Measurements from ENCODE around the gene ARMC3. TPM values are rescaled to one million over a fixed set of nuclear protein-coding genes. Genes with fewer than 3 reads are reported as not detected.
A peak's percentile ranks its signal among the peaks of the same experiment; 100 is the strongest.

The ARMC3 gene
- total and polyA plus RNA-seq, 9 of the 15 experiments (the other 6 are each of a cell fraction or from before 2014, with no cell fraction given): 0.33 to 1.1 (median 0.62) TPM

DNA sequence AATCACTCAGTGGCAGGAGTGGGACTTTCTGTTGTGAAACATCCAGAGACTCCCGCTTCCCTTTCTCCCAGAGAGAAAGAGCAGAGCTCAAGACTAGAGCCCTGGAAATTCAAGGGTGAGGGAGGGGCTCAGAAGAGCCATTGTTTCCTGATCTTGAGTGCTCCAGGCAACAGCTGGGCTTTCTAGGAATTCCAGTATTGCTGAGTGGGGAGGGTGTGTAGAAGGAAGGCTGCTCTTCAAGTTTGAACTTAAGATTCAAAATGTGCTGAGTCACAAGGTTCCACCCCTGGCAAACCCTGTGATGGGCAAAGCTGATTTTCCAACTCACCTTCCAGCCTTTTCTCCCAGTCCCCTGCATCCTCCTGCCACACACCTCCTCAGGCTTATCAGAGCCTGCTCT, 125.2 kb downstream of the ARMC3 start (continued):
- TF ChIP-seq LEF1 (IDR thresholded peaks at IDR 0.05): no peak
- TF ChIP-seq ZNF57 (CRISPR knock-in tag; IDR thresholded peaks at IDR 0.05): no peak
- TF ChIP-seq, protein P1, sequence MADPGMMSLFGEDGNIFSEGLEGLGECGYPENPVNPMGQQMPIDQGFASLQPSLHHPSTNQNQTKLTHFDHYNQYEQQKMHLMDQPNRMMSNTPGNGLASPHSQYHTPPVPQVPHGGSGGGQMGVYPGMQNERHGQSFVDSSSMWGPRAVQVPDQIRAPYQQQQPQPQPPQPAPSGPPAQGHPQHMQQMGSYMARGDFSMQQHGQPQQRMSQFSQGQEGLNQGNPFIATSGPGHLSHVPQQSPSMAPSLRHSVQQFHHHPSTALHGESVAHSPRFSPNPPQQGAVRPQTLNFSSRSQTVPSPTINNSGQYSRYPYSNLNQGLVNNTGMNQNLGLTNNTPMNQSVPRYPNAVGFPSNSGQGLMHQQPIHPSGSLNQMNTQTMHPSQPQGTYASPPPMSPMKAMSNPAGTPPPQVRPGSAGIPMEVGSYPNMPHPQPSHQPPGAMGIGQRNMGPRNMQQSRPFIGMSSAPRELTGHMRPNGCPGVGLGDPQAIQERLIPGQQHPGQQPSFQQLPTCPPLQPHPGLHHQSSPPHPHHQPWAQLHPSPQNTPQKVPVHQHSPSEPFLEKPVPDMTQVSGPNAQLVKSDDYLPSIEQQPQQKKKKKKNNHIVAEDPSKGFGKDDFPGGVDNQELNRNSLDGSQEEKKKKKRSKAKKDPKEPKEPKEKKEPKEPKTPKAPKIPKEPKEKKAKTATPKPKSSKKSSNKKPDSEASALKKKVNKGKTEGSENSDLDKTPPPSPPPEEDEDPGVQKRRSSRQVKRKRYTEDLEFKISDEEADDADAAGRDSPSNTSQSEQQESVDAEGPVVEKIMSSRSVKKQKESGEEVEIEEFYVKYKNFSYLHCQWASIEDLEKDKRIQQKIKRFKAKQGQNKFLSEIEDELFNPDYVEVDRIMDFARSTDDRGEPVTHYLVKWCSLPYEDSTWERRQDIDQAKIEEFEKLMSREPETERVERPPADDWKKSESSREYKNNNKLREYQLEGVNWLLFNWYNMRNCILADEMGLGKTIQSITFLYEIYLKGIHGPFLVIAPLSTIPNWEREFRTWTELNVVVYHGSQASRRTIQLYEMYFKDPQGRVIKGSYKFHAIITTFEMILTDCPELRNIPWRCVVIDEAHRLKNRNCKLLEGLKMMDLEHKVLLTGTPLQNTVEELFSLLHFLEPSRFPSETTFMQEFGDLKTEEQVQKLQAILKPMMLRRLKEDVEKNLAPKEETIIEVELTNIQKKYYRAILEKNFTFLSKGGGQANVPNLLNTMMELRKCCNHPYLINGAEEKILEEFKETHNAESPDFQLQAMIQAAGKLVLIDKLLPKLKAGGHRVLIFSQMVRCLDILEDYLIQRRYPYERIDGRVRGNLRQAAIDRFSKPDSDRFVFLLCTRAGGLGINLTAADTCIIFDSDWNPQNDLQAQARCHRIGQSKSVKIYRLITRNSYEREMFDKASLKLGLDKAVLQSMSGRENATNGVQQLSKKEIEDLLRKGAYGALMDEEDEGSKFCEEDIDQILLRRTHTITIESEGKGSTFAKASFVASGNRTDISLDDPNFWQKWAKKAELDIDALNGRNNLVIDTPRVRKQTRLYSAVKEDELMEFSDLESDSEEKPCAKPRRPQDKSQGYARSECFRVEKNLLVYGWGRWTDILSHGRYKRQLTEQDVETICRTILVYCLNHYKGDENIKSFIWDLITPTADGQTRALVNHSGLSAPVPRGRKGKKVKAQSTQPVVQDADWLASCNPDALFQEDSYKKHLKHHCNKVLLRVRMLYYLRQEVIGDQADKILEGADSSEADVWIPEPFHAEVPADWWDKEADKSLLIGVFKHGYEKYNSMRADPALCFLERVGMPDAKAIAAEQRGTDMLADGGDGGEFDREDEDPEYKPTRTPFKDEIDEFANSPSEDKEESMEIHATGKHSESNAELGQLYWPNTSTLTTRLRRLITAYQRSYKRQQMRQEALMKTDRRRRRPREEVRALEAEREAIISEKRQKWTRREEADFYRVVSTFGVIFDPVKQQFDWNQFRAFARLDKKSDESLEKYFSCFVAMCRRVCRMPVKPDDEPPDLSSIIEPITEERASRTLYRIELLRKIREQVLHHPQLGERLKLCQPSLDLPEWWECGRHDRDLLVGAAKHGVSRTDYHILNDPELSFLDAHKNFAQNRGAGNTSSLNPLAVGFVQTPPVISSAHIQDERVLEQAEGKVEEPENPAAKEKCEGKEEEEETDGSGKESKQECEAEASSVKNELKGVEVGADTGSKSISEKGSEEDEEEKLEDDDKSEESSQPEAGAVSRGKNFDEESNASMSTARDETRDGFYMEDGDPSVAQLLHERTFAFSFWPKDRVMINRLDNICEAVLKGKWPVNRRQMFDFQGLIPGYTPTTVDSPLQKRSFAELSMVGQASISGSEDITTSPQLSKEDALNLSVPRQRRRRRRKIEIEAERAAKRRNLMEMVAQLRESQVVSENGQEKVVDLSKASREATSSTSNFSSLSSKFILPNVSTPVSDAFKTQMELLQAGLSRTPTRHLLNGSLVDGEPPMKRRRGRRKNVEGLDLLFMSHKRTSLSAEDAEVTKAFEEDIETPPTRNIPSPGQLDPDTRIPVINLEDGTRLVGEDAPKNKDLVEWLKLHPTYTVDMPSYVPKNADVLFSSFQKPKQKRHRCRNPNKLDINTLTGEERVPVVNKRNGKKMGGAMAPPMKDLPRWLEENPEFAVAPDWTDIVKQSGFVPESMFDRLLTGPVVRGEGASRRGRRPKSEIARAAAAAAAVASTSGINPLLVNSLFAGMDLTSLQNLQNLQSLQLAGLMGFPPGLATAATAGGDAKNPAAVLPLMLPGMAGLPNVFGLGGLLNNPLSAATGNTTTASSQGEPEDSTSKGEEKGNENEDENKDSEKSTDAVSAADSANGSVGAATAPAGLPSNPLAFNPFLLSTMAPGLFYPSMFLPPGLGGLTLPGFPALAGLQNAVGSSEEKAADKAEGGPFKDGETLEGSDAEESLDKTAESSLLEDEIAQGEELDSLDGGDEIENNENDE (IDR thresholded peaks at IDR 0.05; ENCODE audit: low read depth, low read length): no peak
- TF ChIP-seq C11orf30 (IDR thresholded peaks at IDR 0.05; ENCODE audit: low read depth): peak; percentile 97
- no peak for TF ChIP-seq RAD21 (CRISPR knock-in tag; conservative IDR thresholded peaks at IDR 0.05 in 1 of 2, IDR thresholded peaks at IDR 0.05 in 1 of 2)
- TF ChIP-seq, protein P2, sequence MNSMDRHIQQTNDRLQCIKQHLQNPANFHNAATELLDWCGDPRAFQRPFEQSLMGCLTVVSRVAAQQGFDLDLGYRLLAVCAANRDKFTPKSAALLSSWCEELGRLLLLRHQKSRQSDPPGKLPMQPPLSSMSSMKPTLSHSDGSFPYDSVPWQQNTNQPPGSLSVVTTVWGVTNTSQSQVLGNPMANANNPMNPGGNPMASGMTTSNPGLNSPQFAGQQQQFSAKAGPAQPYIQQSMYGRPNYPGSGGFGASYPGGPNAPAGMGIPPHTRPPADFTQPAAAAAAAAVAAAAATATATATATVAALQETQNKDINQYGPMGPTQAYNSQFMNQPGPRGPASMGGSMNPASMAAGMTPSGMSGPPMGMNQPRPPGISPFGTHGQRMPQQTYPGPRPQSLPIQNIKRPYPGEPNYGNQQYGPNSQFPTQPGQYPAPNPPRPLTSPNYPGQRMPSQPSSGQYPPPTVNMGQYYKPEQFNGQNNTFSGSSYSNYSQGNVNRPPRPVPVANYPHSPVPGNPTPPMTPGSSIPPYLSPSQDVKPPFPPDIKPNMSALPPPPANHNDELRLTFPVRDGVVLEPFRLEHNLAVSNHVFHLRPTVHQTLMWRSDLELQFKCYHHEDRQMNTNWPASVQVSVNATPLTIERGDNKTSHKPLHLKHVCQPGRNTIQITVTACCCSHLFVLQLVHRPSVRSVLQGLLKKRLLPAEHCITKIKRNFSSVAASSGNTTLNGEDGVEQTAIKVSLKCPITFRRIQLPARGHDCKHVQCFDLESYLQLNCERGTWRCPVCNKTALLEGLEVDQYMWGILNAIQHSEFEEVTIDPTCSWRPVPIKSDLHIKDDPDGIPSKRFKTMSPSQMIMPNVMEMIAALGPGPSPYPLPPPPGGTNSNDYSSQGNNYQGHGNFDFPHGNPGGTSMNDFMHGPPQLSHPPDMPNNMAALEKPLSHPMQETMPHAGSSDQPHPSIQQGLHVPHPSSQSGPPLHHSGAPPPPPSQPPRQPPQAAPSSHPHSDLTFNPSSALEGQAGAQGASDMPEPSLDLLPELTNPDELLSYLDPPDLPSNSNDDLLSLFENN (IDR thresholded peaks at IDR 0.05; ENCODE audit: low read depth in 2 of 2, low read length in 2 of 2): no peak
- 0 out of 2 replicates have a peak, but pooled peaks have one; percentile 44 for TF ChIP-seq MECOM (CRISPR knock-in tag; IDR thresholded peaks at IDR 0.05)
- peak; percentile 81 for TF ChIP-seq SOX6 (IDR thresholded peaks at IDR 0.05)
- TF ChIP-seq MTA3 (IDR thresholded peaks at IDR 0.05; ENCODE audit: borderline replicate concordance): 0 out of 2 replicates have a peak, but pooled peaks have one; percentile 34
- no peak for TF ChIP-seq ATF6 (CRISPR knock-in tag; IDR thresholded peaks at IDR 0.05)
- TF ChIP-seq FOXJ2 (tag; IDR thresholded peaks at IDR 0.05): 0 out of 2 replicates have a peak, but pooled peaks have one; percentile 41
- peak; percentile 36; the same call in 1 of the 2 replicates for TF ChIP-seq ATF7 (IDR thresholded peaks at IDR 0.05)

Data from K562 (cell line).